CD4-positive, alpha-beta T cell treated with Interleukin-17A for 1 hour (primary cell): ENCODE data around the gene TNK1.
"Not testable (repeated sequence)": the region's sequence is repeated elsewhere in the genome, so short reads cannot be mapped to it uniquely, and the experiment has no call there.

ENCODE experiments used
- DNase-seq: peaks from one replicate; pipeline ENCODE4 v3.0.0-alpha.2; 2020

Gene TNK1

GRCh38 chr17:7380855-7381683, at the start of gene TNK1:
TSS of gene TNK1 (plus strand) at chr17:7381089. CDS start at chr17:7382927, 1,838 bp downstream.
- no peak for DNase-seq

- DNase-seq: no peak
Observed at GRCh38 chr17:7332111-7332510, 48.8 kb upstream of the TNK1 start.

GRCh38 chr17:7332600-7333069, 48.3 kb upstream of the TNK1 start:
- DNase-seq: peak; percentile 73

GRCh38 chr17:7334938-7335538, 45.9 kb upstream of the TNK1 start:
- no peak for DNase-seq

- DNase-seq: not testable (repeated sequence)
Observed at GRCh38 chr17:7335765-7336164, 45.1 kb upstream of the TNK1 start.

GRCh38 chr17:7336240-7337175, 44.4 kb upstream of the TNK1 start, which contains the start of gene ACAP1:
TSS of gene ACAP1 (plus strand) at chr17:7336529. CDS start at chr17:7336735, 206 bp downstream.
- DNase-seq: peak; percentile 88

GRCh38 chr17:7337600-7337999, 43.3 kb upstream of the TNK1 start:
- DNase-seq: not testable (repeated sequence)

- DNase-seq: no peak
Observed at GRCh38 chr17:7340179-7340578, 40.7 kb upstream of the TNK1 start.

- no peak for DNase-seq
Observed at GRCh38 chr17:7341842-7342241, 39.0 kb upstream of the TNK1 start.

GRCh38 chr17:7343250-7343649, 37.6 kb upstream of the TNK1 start:
- DNase-seq: no peak

- DNase-seq: no peak
Observed at GRCh38 chr17:7346761-7347614, 33.9 kb upstream of the TNK1 start.

GRCh38 chr17:7347630-7348477, 33.0 kb upstream of the TNK1 start:
- DNase-seq: no peak

- DNase-seq: no peak
Observed at GRCh38 chr17:7348478-7349242, 32.2 kb upstream of the TNK1 start.

- peak; percentile 84 for DNase-seq
Observed at GRCh38 chr17:7351665-7352502, 29.0 kb upstream of the TNK1 start, which contains the start of gene KCTD11. TSS of gene KCTD11 (plus strand) at chr17:7352162.

GRCh38 chr17:7352503-7352889, 28.4 kb upstream of the TNK1 start:
- peak; percentile 30 for DNase-seq

- no peak for DNase-seq
Observed at GRCh38 chr17:7352910-7353635, 27.8 kb upstream of the TNK1 start.

- DNase-seq: peak; percentile 38
Observed at GRCh38 chr17:7354262-7354843, 26.5 kb upstream of the TNK1 start.

- no peak for DNase-seq
Observed at GRCh38 chr17:7355053-7355452, 25.8 kb upstream of the TNK1 start, which contains the start of gene TMEM95. TSS of gene TMEM95 (plus strand) at chr17:7355156. CDS start at chr17:7355205, 49 bp downstream.
